ENCODE measurements around the gene SLC5A3.

DNA sequence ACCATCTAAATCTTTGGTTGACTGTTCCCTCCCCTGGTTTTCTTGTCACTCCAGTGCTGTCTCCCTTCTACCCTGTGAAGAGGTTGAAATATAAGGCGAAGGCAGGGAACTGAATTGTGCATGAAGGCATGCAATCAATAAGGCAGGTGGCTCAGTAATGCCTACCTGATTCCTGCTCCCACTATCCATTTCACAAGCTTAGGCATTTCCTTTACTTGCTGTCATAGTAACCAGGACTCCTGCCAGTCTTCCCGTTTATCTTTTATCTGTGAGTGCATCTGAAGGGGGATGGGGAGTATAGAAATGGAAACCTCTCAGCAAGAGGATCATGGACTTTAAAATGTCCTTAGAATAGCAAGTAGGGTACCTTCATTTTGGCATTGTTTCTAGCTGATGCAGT is 40.5 kb downstream of the SLC5A3 start:
- TF ChIP-seq CTCF (IDR thresholded peaks at IDR 0.05) (no peak), POLR2A (IDR thresholded peaks at IDR 0.05) (no peak)
